ENCODE measurements around the gene NUDT16L1.

The NUDT16L1 gene

GRCh38 chr16:4663777-4664465, 29.4 kb upstream of the NUDT16L1 start:
- no peak for DNase-seq (ENCODE audit: low read depth, low spot score)

GRCh38 chr16:4664538-4665418, 28.6 kb upstream of the NUDT16L1 start:
- DNase-seq (ENCODE audit: low read depth, low spot score) = no peak

- no peak for DNase-seq (ENCODE audit: low read depth, low spot score)
Measured at GRCh38 chr16:4666537-4667202, 26.7 kb upstream of the NUDT16L1 start.

- no peak for DNase-seq (ENCODE audit: low read depth, low spot score)
Measured at GRCh38 chr16:4667203-4667963, 26.0 kb upstream of the NUDT16L1 start.

GRCh38 chr16:4668313-4668960, 24.9 kb upstream of the NUDT16L1 start:
- DNase-seq (ENCODE audit: low read depth, low spot score) = no peak

- no peak for DNase-seq (ENCODE audit: low read depth, low spot score)
Measured at GRCh38 chr16:4673387-4674046, 19.8 kb upstream of the NUDT16L1 start.

- no peak for DNase-seq (ENCODE audit: low read depth, low spot score)
Measured at GRCh38 chr16:4674926-4675530, 18.3 kb upstream of the NUDT16L1 start.

- no peak for DNase-seq (ENCODE audit: low read depth, low spot score)
Measured at GRCh38 chr16:4675864-4676786, 17.2 kb upstream of the NUDT16L1 start.

- no peak for DNase-seq (ENCODE audit: low read depth, low spot score)
Measured at GRCh38 chr16:4676831-4677230, 16.5 kb upstream of the NUDT16L1 start.

GRCh38 chr16:4677390-4677789, 16.0 kb upstream of the NUDT16L1 start:
- no peak for DNase-seq (ENCODE audit: low read depth, low spot score)

- no peak for DNase-seq (ENCODE audit: low read depth, low spot score)
Measured at GRCh38 chr16:4677994-4678393, 15.4 kb upstream of the NUDT16L1 start.

- DNase-seq (ENCODE audit: low read depth, low spot score) = no peak
Measured at GRCh38 chr16:4678596-4678995, 14.8 kb upstream of the NUDT16L1 start.

GRCh38 chr16:4679156-4679849, 14.1 kb upstream of the NUDT16L1 start:
- no peak for DNase-seq (ENCODE audit: low read depth, low spot score)

- DNase-seq (ENCODE audit: low read depth, low spot score) = no peak
Measured at GRCh38 chr16:4679850-4680636, 13.3 kb upstream of the NUDT16L1 start.

GRCh38 chr16:4680673-4681470, 12.5 kb upstream of the NUDT16L1 start:
- DNase-seq (ENCODE audit: low read depth, low spot score) = no peak

GRCh38 chr16:4681471-4682083, 11.8 kb upstream of the NUDT16L1 start:
- no peak for DNase-seq (ENCODE audit: low read depth, low spot score)

Measured in activated CD4-positive, CD25-positive, alpha-beta regulatory T cell treated with anti-CD3 and anti-CD28 coated beads, Interleukin-2, amount 50 U/mL, for 16 hours (primary cell).